HEK293 (cell line): ENCODE measurements around the gene ACTN4.

ENCODE experiments used
- CTCF ChIA-PET: fragments of 350-600 bp; formaldehyde crosslinking; extraction: SDS; loops from one replicate; lab custom pipeline; 2021; ENCODE audit warnings: antibody characterized with exemption; lab: Yijun Ruan, JAX
- POLR2A ChIA-PET: fragments of 300-600 bp; formaldehyde crosslinking; extraction: SDS; loops from one replicate; lab custom pipeline; 2020; ENCODE audit warnings: antibody characterized with exemption, inconsistent platforms; lab: Yijun Ruan, JAX
- H3K27ac ChIP-seq: fragments of 200-500 bp; sonication (Bioruptor generic); 2 replicates; pipeline ENCODE4 v1.5.1; 2014; ENCODE audit warnings: low read depth, low read length, control low read depth, inconsistent platforms; ENCODE audit errors: extremely low read depth
- H3K36me3 ChIP-seq, 2 experiments: fragments of 200-500 bp in 1 of 2; sonication (Bioruptor generic) in 1 of 2; 1 replicate in 1 of 2; 2 replicates in 1 of 2; pipeline ENCODE4 v1.5.1; 2014 to 2017; ENCODE audit warnings: inconsistent platforms in 2 of 2, low read length in 2 of 2; ENCODE audit not compliant: control insufficient read depth in 2 of 2, insufficient read depth in 1 of 2
- H3K4me1 ChIP-seq: fragments of 200-500 bp; sonication (Bioruptor generic); 2 replicates; pipeline ENCODE4 v1.5.1; 2014; ENCODE audit warnings: mild to moderate bottlenecking, low read length, inconsistent platforms; ENCODE audit not compliant: control insufficient read depth, insufficient read depth
- H3K4me3 ChIP-seq: 2 replicates; pipeline ENCODE4 v1.5.1; 2011; ENCODE audit warnings: low read depth, mild to moderate bottlenecking, control low read depth, low read length, moderate library complexity
- H3K9me3 ChIP-seq: fragments of 200-500 bp; sonication (Bioruptor generic); 2 replicates; pipeline ENCODE4 v1.5.1; 2014; ENCODE audit warnings: low read depth, low read length, inconsistent platforms; ENCODE audit not compliant: control insufficient read depth, insufficient read depth
- KLF17 ChIP-seq: fragments of 450-650 bp; formaldehyde crosslinking; IDR thresholded peaks from 2 replicates; pipeline ENCODE4 v1.5.1; 2016; ENCODE audit warnings: missing biosample characterization, missing genetic modification characterization
- PRDM10 ChIP-seq: fragments of 450-650 bp; formaldehyde crosslinking; IDR thresholded peaks from 2 replicates; pipeline ENCODE4 v1.5.1; 2016; ENCODE audit warnings: missing biosample characterization, missing genetic modification characterization
- ZBTB21 ChIP-seq: fragments of 450-650 bp; formaldehyde crosslinking; IDR thresholded peaks from 2 replicates; pipeline ENCODE4 v1.5.1; 2017; ENCODE audit warnings: missing biosample characterization, missing genetic modification characterization
- ZBTB44 ChIP-seq: fragments of 450-650 bp; IDR thresholded peaks from 2 replicates; pipeline ENCODE4 v1.5.1; 2018; ENCODE audit warnings: missing biosample characterization, mild to moderate bottlenecking, missing genetic modification characterization
- ZNF433 ChIP-seq: fragments of 450-650 bp; formaldehyde crosslinking; IDR thresholded peaks from 2 replicates; pipeline ENCODE4 v1.5.1; 2016; ENCODE audit warnings: missing biosample characterization, missing genetic modification characterization, low read depth
- ZNF449 ChIP-seq: fragments of 450-650 bp; formaldehyde crosslinking; IDR thresholded peaks from 2 replicates; pipeline ENCODE4 v1.5.1; 2017; ENCODE audit warnings: missing biosample characterization, mild to moderate bottlenecking, missing genetic modification characterization, moderate library complexity

The ACTN4 gene

GRCh38 chr19:38678217-38678890 is 30.9 kb downstream of the ACTN4 start:
- H3K4me3 ChIP-seq = no peak overlapping the region
- CTCF ChIA-PET = interaction anchor here (0.7 to 1.0 kb wide), 2 partner anchors 222 to 444 kb away, joined by 3 to 5 read pairs; partner anchors contain the start of gene NFKBIB
- H3K4me1 ChIP-seq = peaks cover 9% of the 10 kb centered on the region

More at GRCh38 chr19:38678217-38678890, 30.9 kb downstream of the ACTN4 start:
- Histone ChIP-seq H3K36me3 (peaks cover 10 to 35% of the 10 kb centered on the region in 2 experiments; a peak in 2 of 3 replicates), H3K9me3 (no peaks in the 10 kb centered on the region), H3K27ac (no peak overlapping the region)
- POLR2A ChIA-PET = interaction anchor here (1.1 to 3.1 kb wide), 2 partner anchors 31 to 161 kb away, joined by 3 to 12 read pairs; partner anchors contain the start of gene ACTN4
- no peak for TF ChIP-seq ZNF433 (tag by site-specific recombination)
- no peak for TF ChIP-seq ZBTB21
- TF ChIP-seq PRDM10 (tag by site-specific recombination) = no peak
- peak; percentile 51; the same call in 1 of the 2 replicates for TF ChIP-seq ZNF449 (tag by site-specific recombination)
- TF ChIP-seq ZBTB44 (tag by site-specific recombination) = no peak
- TF ChIP-seq KLF17 (tag by site-specific recombination) = no peak
- TF ChIP-seq, all 188 proteins: peak for 1
